ENCODE measurements around the gene NRG3. TPM values are rescaled to one million over a fixed set of nuclear protein-coding genes. Genes with fewer than 3 reads are reported as not detected.

The NRG3 gene
- total RNA-seq, 2 donors from 2014 or later, result not detected

DNA sequence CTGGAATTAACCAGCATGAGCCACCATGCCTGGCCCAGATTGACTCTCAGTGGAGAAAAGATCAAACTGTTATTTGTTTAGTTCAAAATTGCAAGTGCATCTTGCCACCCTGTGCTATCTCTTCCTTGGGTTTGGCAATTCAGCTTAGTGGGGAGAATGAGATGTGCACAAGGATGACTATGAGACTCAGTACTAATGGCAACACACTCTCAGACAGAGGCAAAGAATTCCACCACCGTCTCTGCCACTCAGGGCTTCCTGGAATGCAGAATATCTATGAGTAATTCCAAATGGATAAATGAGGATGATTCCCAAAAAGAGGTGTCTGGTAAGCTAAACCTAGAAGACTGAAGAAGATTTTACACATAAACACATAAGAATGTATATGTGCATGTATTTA, 525.8 kb downstream of the NRG3 start:
- no peak overlapping the region for H3K27ac Mint-ChIP-seq
- no peaks in the 10 kb centered on the region for H3K36me3 Mint-ChIP-seq
- no peak for DNase-seq (ENCODE audit: low spot score)
- H3K4me1 Mint-ChIP-seq (ENCODE audit: low read depth in 2 of 2), result no peaks in the 10 kb centered on the region
- no peaks in the 10 kb centered on the region for H3K27me3 Mint-ChIP-seq
- H3K9me3 Mint-ChIP-seq, result peaks cover 20% of the 10 kb centered on the region
- no peak overlapping the region for H3K4me3 Mint-ChIP-seq
- no peak for ATAC-seq

- Mint-ChIP-seq H3K36me3 (no peaks in the 10 kb centered on the region), H3K4me3 (no peak overlapping the region), H3K4me1 (ENCODE audit: low read depth in 2 of 2) (no peaks in the 10 kb centered on the region), H3K27me3 (no peaks in the 10 kb centered on the region), H3K27ac (no peak overlapping the region), H3K9me3 (peaks cover 9% of the 10 kb centered on the region)
- ATAC-seq (no peak), DNase-seq (ENCODE audit: low spot score) (no peak)
Observed at GRCh38 chr10:82402906-82403401, 528.0 kb downstream of the NRG3 start.

- DNase-seq (ENCODE audit: low spot score) (no peak), ATAC-seq (no peak)
- no peaks in the 10 kb centered on the region for H3K4me1 Mint-ChIP-seq (ENCODE audit: low read depth in 2 of 2)
- peaks cover 8% of the 10 kb centered on the region for H3K9me3 Mint-ChIP-seq
- no peak overlapping the region for H3K4me3 Mint-ChIP-seq
- no peaks in the 10 kb centered on the region for H3K27me3 Mint-ChIP-seq
- no peak overlapping the region for H3K27ac Mint-ChIP-seq
- H3K36me3 Mint-ChIP-seq, result no peaks in the 10 kb centered on the region
Observed at GRCh38 chr10:82409671-82410070, 534.7 kb downstream of the NRG3 start.

- peaks cover 4% of the 10 kb centered on the region for H3K9me3 Mint-ChIP-seq
- ATAC-seq (no peak), DNase-seq (ENCODE audit: low spot score) (no peak)
- no peaks in the 10 kb centered on the region for H3K4me1 Mint-ChIP-seq (ENCODE audit: low read depth in 2 of 2)
- H3K27me3 Mint-ChIP-seq, result no peaks in the 10 kb centered on the region
- H3K36me3 Mint-ChIP-seq, result no peaks in the 10 kb centered on the region
- no peak overlapping the region for H3K4me3 Mint-ChIP-seq
- no peak overlapping the region for H3K27ac Mint-ChIP-seq
Observed at GRCh38 chr10:82411416-82411815, 536.4 kb downstream of the NRG3 start.

DNA sequence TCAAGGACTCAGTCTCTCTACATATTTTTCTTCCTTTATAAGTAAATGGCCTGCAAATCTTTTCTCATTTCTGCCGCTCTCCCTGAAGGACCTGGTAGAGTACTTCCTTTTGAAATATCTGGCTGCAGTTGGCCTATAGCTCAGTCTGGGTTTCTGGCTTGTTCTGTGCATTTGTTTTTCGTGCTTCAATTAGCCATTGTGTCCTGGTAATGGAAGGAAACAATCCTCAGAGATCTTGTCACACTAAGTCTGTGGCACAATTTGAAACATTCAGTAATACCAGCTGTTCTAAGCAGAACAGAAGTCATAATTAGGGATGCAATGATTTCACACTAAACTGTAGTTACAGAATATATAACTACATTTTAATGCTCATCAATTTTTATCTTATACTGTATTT, 545.0 kb downstream of the NRG3 start:
- H3K27ac Mint-ChIP-seq, result no peak overlapping the region
- no peaks in the 10 kb centered on the region for H3K4me1 Mint-ChIP-seq (ENCODE audit: low read depth in 2 of 2)
- DNase-seq (ENCODE audit: low spot score) (no peak), ATAC-seq (no peak)
- H3K36me3 Mint-ChIP-seq, result no peaks in the 10 kb centered on the region
- no peak overlapping the region for H3K4me3 Mint-ChIP-seq
- H3K27me3 Mint-ChIP-seq, result no peaks in the 10 kb centered on the region
- peaks cover 5% of the 10 kb centered on the region for H3K9me3 Mint-ChIP-seq

DNA sequence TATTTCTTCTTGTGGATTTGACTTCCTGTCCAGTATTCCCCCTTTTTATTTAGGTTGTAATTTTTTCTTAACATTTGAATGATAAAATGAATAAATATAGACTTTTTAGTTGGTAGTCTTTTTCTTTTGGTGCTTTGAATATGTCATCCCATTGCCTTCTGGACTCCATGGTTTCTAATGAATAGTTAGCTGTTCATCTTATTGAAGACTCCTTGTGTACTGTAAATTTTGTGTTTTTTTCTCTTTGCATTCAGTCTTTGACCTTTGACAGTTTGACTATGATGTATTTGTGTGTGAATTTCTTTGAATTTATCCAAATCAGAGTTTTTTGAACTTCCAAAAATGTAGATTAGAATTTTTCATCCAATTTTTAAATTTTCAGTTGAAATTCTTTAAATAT, 554.3 kb downstream of the NRG3 start:
- Mint-ChIP-seq H3K9me3 (peaks cover 19% of the 10 kb centered on the region), H3K27me3 (no peaks in the 10 kb centered on the region), H3K4me3 (no peak overlapping the region), H3K27ac (no peak overlapping the region), H3K4me1 (ENCODE audit: low read depth in 2 of 2) (no peaks in the 10 kb centered on the region), H3K36me3 (peaks cover 10% of the 10 kb centered on the region)
- no peak for ATAC-seq
- DNase-seq (ENCODE audit: low spot score), result no peak

DNA sequence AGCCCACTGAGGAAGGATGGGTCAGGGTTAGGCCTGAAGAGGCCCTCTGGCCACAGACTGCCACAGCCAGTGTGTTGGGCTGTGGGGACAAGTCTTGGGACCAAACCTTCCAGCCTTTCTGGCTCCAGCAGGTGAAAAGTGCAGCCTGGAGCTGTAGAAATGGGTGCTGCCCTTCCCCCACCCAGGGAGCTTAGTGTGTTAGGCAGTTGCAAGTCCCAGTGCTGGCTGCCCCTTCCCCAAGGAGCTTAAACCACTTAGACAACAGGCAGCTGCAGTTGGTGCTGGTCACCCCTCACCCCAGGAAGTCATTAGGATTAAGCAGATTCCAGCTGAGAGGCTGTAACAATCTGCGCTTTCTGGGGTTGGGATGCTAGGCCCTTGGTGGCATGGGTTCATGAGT, 563.3 kb downstream of the NRG3 start:
- no peak overlapping the region for H3K27ac Mint-ChIP-seq
- ATAC-seq, result no peak
- no peaks in the 10 kb centered on the region for H3K36me3 Mint-ChIP-seq
- no peak for DNase-seq (ENCODE audit: low spot score)
- H3K9me3 Mint-ChIP-seq, result peaks cover 6% of the 10 kb centered on the region
- no peaks in the 10 kb centered on the region for H3K27me3 Mint-ChIP-seq
- H3K4me3 Mint-ChIP-seq, result no peak overlapping the region
- no peaks in the 10 kb centered on the region for H3K4me1 Mint-ChIP-seq (ENCODE audit: low read depth in 2 of 2)

DNA sequence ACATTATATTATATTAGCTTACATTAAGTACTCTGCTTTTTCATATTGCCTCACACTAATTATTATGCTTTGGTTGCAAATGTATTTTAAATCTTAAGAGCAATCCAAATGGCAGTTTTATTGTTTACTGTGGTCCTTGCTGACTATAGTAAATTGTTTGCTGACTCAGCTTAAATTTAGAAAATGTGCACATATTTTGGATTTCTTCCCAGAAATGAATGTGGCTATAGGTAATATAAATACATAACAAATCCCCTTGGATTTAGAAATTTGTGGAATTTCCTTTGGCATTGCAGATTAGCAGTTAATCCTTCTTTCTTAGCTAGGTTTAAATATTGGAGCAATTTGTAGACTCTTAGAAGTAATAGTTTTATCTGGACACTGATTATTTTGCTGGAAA, 565.8 kb downstream of the NRG3 start:
- Mint-ChIP-seq H3K27ac (no peak overlapping the region), H3K4me1 (ENCODE audit: low read depth in 2 of 2) (no peaks in the 10 kb centered on the region), H3K36me3 (no peaks in the 10 kb centered on the region), H3K27me3 (no peaks in the 10 kb centered on the region), H3K9me3 (peaks cover 9% of the 10 kb centered on the region), H3K4me3 (no peak overlapping the region)
- no peak for DNase-seq (ENCODE audit: low spot score)
- ATAC-seq, result no peak

DNA sequence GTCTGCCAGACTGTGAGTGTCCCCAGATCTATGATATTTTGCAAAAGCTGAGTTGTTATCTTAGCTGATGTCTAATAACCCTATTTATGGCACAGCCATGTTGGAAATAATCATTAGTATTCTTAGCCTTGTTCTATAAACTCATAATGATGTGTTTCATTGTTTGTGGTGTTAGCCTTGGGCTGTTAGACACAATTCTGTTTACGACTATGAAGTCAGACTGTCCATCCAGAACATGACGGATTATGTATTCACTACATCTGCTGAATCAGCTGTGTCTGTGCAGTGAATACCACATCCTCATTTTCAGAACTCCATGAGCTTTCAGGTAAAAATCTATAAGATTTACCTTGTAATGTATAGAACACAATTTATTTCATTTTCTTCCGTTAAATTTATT, 577.1 kb downstream of the NRG3 start:
- ATAC-seq, result no peak
- no peak for DNase-seq (ENCODE audit: low spot score)
- Mint-ChIP-seq H3K36me3 (no peaks in the 10 kb centered on the region), H3K27ac (no peak overlapping the region), H3K4me3 (no peak overlapping the region), H3K9me3 (peaks cover 9% of the 10 kb centered on the region), H3K4me1 (ENCODE audit: low read depth in 2 of 2) (no peaks in the 10 kb centered on the region), H3K27me3 (no peaks in the 10 kb centered on the region)

DNA sequence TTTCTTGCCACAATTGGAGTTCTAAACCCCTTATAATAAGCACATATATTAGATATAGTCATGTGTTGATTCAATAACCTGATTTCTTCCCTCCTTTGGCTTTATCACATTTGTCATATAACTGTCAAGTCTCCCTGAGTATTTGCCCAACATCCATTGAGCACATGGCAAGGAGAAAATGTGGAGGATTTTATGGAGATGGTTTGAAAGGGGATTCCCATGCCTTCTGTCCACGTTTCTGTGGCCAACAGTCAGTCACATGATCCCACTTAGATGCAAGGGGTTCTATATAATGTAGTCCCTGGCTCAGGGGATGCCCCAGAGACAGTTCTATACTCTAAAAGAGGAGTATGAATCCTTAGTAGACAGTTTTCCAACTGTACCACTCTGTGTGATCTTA, 577.7 kb downstream of the NRG3 start:
- no peak for ATAC-seq
- H3K27me3 Mint-ChIP-seq, result no peaks in the 10 kb centered on the region
- no peak for DNase-seq (ENCODE audit: low spot score)
- H3K4me1 Mint-ChIP-seq (ENCODE audit: low read depth in 2 of 2), result no peaks in the 10 kb centered on the region
- no peak overlapping the region for H3K4me3 Mint-ChIP-seq
- H3K27ac Mint-ChIP-seq, result no peak overlapping the region
- H3K36me3 Mint-ChIP-seq, result no peaks in the 10 kb centered on the region
- H3K9me3 Mint-ChIP-seq, result peaks cover 9% of the 10 kb centered on the region

GRCh38 chr10:82453678-82454293, 578.8 kb downstream of the NRG3 start:
- no peak for DNase-seq (ENCODE audit: low spot score)
- Mint-ChIP-seq H3K4me1 (ENCODE audit: low read depth in 2 of 2) (no peaks in the 10 kb centered on the region), H3K27me3 (no peaks in the 10 kb centered on the region), H3K9me3 (peaks cover 9% of the 10 kb centered on the region), H3K4me3 (no peak overlapping the region), H3K36me3 (no peaks in the 10 kb centered on the region), H3K27ac (no peak overlapping the region)
- no peak for ATAC-seq

- DNase-seq (ENCODE audit: low spot score), result no peak
- H3K4me3 Mint-ChIP-seq, result no peak overlapping the region
Observed at GRCh38 chr10:82462910-82463551, 588.0 kb downstream of the NRG3 start.

GRCh38 chr10:82463614-82464013, 588.6 kb downstream of the NRG3 start:
- H3K4me3 Mint-ChIP-seq, result no peak overlapping the region
- no peak overlapping the region for H3K27ac Mint-ChIP-seq
- peaks cover 18% of the 10 kb centered on the region for H3K9me3 Mint-ChIP-seq
- H3K4me1 Mint-ChIP-seq (ENCODE audit: low read depth in 2 of 2), result no peaks in the 10 kb centered on the region
- ATAC-seq (no peak), DNase-seq (ENCODE audit: low spot score) (no peak)
- H3K27me3 Mint-ChIP-seq, result no peaks in the 10 kb centered on the region
- peaks cover 10% of the 10 kb centered on the region for H3K36me3 Mint-ChIP-seq

More at GRCh38 chr10:82462910-82463551, 588.0 kb downstream of the NRG3 start:
- H3K4me1 Mint-ChIP-seq (ENCODE audit: low read depth in 2 of 2), result no peaks in the 10 kb centered on the region
- no peak overlapping the region for H3K27ac Mint-ChIP-seq
- peaks cover 10% of the 10 kb centered on the region for H3K36me3 Mint-ChIP-seq
- peaks cover 16% of the 10 kb centered on the region for H3K9me3 Mint-ChIP-seq
- H3K27me3 Mint-ChIP-seq, result no peaks in the 10 kb centered on the region
- ATAC-seq, result no peak

DNA sequence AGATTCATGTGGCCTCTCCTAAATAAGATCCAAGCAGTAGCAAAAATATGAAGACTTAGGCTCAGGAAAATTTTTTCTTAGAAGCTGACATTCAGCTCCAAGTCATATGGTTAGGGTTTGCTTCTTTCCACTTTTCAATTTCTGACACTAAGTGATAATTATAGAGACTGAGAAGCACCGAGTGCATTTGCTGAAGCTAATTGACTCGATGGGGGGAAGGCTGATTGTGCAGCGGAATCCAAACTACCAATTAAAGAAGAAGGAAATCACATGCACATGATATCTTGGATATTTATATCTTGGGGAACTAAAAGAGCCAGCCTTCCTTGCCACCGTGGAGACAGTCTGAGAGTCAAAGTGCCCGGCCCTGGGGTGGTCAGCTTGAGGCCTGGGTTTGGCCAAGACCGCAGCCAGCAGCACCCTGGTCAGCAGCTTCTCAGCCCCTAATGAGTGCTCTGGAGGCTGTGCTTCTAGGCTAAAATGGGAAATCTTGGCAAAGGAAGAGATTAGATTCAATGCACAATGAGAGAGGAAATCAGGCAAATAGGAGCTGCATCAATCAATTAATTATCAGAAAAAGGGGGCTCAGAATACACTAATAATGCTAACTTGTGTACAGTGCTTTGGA, 589.3 kb downstream of the NRG3 start:
- ATAC-seq (no peak), DNase-seq (ENCODE audit: low spot score) (no peak)
- Mint-ChIP-seq H3K27ac (no peak overlapping the region), H3K4me1 (ENCODE audit: low read depth in 2 of 2) (no peaks in the 10 kb centered on the region), H3K4me3 (no peak overlapping the region), H3K27me3 (no peaks in the 10 kb centered on the region), H3K36me3 (peaks cover 10% of the 10 kb centered on the region), H3K9me3 (peaks cover 16% of the 10 kb centered on the region)
